Adrenal gland (tissue), 12 donors: ENCODE measurements around the gene C16orf96. TPM values are rescaled to one million over a fixed set of nuclear protein-coding genes. Genes with fewer than 3 reads are reported as not detected.

Experiments used
- DNase-seq, 7 donors: peaks; one replicate each; pipeline ENCODE4 v3.0.0-alpha.2; 2019 to 2020
- H3K27ac ChIP-seq, 5 donors: fragments of 200-600 bp; sonication (generic) in 4 of 5; 1 replicate in 3 of 5; 2 replicates in 2 of 5; pipeline versions ENCODE4 v1.5.1 to v1.8.0; 2016 to 2020; ENCODE audit warnings: mild to moderate bottlenecking in 1 of 5
- H3K27me3 ChIP-seq: fragments of 200-600 bp; 2 replicates; pipeline ENCODE4 v1.8.0; 2021
- H3K36me3 ChIP-seq, 2 donors: fragments of 200-600 bp; replicated peaks in 1 of 2; 1 replicate in 1 of 2; 2 replicates in 1 of 2; pipeline versions ENCODE4 v1.5.1 to v1.8.0; 2018 to 2022
- H3K4me1 ChIP-seq, 2 donors: fragments of 200-600 bp; replicated peaks in 1 of 2; 1 replicate in 1 of 2; 2 replicates in 1 of 2; pipeline versions ENCODE4 v1.5.1 to v1.8.0; 2018 to 2021
- H3K4me3 ChIP-seq, 4 donors: fragments of 200-600 bp; sonication (generic) in 3 of 4; one replicate each; pipeline ENCODE4 v1.5.1; 2016 to 2018
- H3K9me3 ChIP-seq, 3 donors: fragments of 200-600 bp; sonication (generic) in 1 of 3; replicated peaks in 1 of 3; 1 replicate in 2 of 3; 2 replicates in 1 of 3; pipeline versions ENCODE4 v1.5.1 to v1.8.0; 2016 to 2021
- POLR2A ChIP-seq, 2 donors: fragments of 450-650 bp; IDR thresholded peaks; one replicate each; pipeline ENCODE4 v1.6.1; 2017; ENCODE audit warnings: antibody characterized with exemption in 2 of 2, mild to moderate bottlenecking in 2 of 2, moderate library complexity in 1 of 2
- WGBS, 4 donors: extraction: QIAGEN DNeasy Blood & Tissue Kit in 2 of 4; methylation state at CpG; one replicate each; pipeline versions ENCODE4 v1.1.5 to v1.1.7; 2013 to 2017; 5-methylcytosine and 5-hydroxymethylcytosine counted together
- intact Hi-C, 2 donors: fragments of 100-400 bp; cut with DNase I; formaldehyde crosslinking; loops; one replicate each; pipeline versions ENCODE4 v1.14.1 to v1.15.0; 2022 to 2023
- polyA plus RNA-seq, 3 donors: library from polyadenylated mRNA; stranded (reverse); fragments of 200-250 nt in 2 of 3; fragments of 350-450 nt in 1 of 3; fragmentation: Illumina TruSeq in 1 of 3; extraction: RNeasy Lipid Tissue Mini Kit (QIAGEN cat#74804) in 1 of 3; gene quantifications; one replicate each; pipeline ENCODE4 v1.2.3, GENCODE V29; 2013 to 2014
- total RNA-seq, 9 donors: library from RNA; depleted of rRNA in 4 of 9; stranded (reverse); fragments of >200 nt in 4 of 9; fragments of 120-200 nt in 1 of 9; fragmentation: NEBNext Ultra II Directional in 1 of 9; extraction: Animal tissue kit (Norgen Biotek cat#: 25700) in 1 of 9; gene quantifications; one replicate each; pipeline versions ENCODE4 v1.1.0 to v1.2.4, GENCODE V29; 2013 to 2023
- TF ChIP-seq, protein P1 (sequence below), 6 experiments: fragments of 450-650 bp in 4 of 6; fragments of 200-600 bp in 2 of 6; sonication (generic) in 1 of 6; IDR thresholded peaks; 1 replicate in 5 of 6; 2 replicates in 1 of 6; pipeline versions ENCODE4 v1.5.1 to v1.8.0; 2016 to 2021; ENCODE audit warnings: antibody characterized with exemption in 6 of 6, mild to moderate bottlenecking in 2 of 6, moderate library complexity in 1 of 6
- donor health status: healthy with polysubstance abuse.
- donor health status: Bipolar disorder and iron deficiency.
- donor health status: DM: yes; HTN: yes; CAD: no.
- donor health status: DM: no; HTN: no; CAD: no.
- donor health status: DM: no; HTN: no; CAD: no.
- donor health status: DM: yes; HTN: yes; CAD: no.

The C16orf96 gene
- total and polyA plus RNA-seq, 12 donors = 0.07 to 0.61 (median 0.28) TPM; not detected in 1

DNA sequence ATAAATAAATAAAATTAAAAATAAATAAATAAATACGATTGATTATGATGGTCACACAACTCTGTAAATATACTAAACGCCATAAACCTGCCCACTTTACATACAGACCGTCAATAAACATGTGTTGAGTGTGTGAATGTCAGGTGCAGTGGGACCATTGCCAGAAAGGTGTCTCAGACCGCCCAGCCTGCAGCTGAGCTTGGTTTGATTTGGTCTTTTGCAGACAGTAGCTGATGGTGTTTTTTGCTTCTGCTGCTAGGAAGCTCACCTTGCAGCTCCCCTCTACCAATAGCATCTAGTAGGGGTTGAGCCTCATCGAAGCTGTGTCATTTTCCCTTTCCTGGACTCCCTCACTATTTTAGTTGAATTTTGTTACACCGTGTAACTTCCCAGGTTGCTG is 35.1 kb downstream of the C16orf96 start:
- no peaks in the 10 kb centered on the region for H3K27me3 ChIP-seq
- TF ChIP-seq, protein P1, sequence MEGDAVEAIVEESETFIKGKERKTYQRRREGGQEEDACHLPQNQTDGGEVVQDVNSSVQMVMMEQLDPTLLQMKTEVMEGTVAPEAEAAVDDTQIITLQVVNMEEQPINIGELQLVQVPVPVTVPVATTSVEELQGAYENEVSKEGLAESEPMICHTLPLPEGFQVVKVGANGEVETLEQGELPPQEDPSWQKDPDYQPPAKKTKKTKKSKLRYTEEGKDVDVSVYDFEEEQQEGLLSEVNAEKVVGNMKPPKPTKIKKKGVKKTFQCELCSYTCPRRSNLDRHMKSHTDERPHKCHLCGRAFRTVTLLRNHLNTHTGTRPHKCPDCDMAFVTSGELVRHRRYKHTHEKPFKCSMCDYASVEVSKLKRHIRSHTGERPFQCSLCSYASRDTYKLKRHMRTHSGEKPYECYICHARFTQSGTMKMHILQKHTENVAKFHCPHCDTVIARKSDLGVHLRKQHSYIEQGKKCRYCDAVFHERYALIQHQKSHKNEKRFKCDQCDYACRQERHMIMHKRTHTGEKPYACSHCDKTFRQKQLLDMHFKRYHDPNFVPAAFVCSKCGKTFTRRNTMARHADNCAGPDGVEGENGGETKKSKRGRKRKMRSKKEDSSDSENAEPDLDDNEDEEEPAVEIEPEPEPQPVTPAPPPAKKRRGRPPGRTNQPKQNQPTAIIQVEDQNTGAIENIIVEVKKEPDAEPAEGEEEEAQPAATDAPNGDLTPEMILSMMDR (IDR thresholded peaks at IDR 0.05) = no peak
- TF ChIP-seq POLR2A (IDR thresholded peaks at IDR 0.05) = no peak
- no peak overlapping the region for H3K4me3 ChIP-seq
- 75 to 84% (median 78%) methylated on average over 6 of the region's 6 CpGs for WGBS, 4 donors
- H3K27ac ChIP-seq = no peak overlapping the region
- no peaks in the 10 kb centered on the region for H3K36me3 ChIP-seq
- intact Hi-C loops = no loop called here
- H3K4me1 ChIP-seq = no peaks in the 10 kb centered on the region
- no peaks in the 10 kb centered on the region for H3K9me3 ChIP-seq
- no peak for DNase-seq

DNA sequence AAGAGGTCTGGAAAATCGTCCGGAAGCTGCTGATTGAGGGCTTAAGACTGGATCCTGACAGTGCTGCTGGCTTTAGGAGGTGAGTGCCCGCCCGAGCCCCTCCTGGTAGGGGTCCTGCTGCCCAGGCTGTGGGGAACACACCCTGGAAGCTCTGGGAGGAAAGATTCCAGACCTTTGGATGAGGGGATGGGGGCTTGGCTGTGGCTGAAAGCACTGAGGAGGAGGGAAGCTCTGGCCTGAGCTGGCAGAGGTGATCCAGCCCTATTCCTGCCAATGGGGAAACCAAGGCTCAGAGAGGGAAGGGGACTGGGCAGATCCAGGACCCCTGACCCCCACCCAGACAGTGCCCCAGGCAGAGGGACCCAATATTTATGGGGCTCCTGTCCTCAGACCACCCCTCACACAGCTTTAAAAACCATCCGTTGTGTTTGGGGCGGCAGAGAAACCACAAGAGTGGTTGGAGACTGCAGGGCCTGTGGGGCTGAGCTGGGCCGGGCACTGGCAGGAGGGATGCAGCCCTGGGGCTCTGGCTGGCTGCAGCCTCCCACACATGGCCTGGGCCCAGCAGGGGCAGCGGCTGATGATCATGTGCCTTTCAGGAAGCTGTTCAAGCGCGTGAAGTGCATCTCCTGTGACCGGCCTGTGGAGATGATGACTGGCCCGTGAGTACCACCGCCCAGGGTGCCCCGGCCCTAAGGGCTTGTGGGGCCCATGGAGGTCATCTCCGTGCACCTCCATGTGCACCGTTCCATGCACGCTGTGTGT is 35.7 kb downstream of the C16orf96 start:
- TF ChIP-seq POLR2A (IDR thresholded peaks at IDR 0.05) = no peak
- TF ChIP-seq, protein P1 (IDR thresholded peaks at IDR 0.05) = no peak
- Histone ChIP-seq H3K36me3 (no peaks in the 10 kb centered on the region), H3K27me3 (no peaks in the 10 kb centered on the region), H3K27ac (no peak overlapping the region), H3K4me1 (no peaks in the 10 kb centered on the region), H3K9me3 (no peaks in the 10 kb centered on the region), H3K4me3 (no peak overlapping the region)
- 88 to 94% (median 93%) methylated on average over 2 to 17 of the region's 17 CpGs for WGBS, 4 donors
- intact Hi-C loops = no loop called here
- no peak for DNase-seq

DNA sequence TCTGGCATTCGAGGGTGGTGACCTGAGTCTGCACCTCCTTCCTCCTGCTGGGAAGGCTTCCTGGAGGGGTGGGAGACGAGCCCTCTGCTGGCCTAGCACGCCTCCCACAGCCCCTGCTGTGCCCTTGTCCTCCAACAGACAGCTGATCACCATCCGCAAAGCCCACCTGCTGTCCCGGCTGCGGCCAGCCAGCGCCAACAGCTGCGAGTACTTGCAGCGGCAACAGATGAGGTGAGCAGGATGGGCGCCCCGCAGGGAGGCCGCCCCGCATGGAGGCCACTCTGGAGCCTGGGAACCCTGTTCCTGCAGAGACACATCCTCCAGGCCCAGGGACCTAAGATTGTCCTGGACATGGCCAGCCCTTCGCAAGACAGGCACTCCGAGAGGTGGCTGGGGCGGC is 36.9 kb downstream of the C16orf96 start:
- 70 to 76% (median 75%) methylated on average over 13 to 16 of the region's 16 CpGs for WGBS, 4 donors
- Histone ChIP-seq H3K4me1 (no peaks in the 10 kb centered on the region), H3K9me3 (no peaks in the 10 kb centered on the region), H3K4me3 (no peak overlapping the region), H3K27ac (no peak overlapping the region), H3K36me3 (no peaks in the 10 kb centered on the region), H3K27me3 (no peaks in the 10 kb centered on the region)
- intact Hi-C loops = no loop called here
- DNase-seq = no peak
- TF ChIP-seq POLR2A (IDR thresholded peaks at IDR 0.05) = no peak
- TF ChIP-seq, protein P1 (IDR thresholded peaks at IDR 0.05) = no peak

DNA sequence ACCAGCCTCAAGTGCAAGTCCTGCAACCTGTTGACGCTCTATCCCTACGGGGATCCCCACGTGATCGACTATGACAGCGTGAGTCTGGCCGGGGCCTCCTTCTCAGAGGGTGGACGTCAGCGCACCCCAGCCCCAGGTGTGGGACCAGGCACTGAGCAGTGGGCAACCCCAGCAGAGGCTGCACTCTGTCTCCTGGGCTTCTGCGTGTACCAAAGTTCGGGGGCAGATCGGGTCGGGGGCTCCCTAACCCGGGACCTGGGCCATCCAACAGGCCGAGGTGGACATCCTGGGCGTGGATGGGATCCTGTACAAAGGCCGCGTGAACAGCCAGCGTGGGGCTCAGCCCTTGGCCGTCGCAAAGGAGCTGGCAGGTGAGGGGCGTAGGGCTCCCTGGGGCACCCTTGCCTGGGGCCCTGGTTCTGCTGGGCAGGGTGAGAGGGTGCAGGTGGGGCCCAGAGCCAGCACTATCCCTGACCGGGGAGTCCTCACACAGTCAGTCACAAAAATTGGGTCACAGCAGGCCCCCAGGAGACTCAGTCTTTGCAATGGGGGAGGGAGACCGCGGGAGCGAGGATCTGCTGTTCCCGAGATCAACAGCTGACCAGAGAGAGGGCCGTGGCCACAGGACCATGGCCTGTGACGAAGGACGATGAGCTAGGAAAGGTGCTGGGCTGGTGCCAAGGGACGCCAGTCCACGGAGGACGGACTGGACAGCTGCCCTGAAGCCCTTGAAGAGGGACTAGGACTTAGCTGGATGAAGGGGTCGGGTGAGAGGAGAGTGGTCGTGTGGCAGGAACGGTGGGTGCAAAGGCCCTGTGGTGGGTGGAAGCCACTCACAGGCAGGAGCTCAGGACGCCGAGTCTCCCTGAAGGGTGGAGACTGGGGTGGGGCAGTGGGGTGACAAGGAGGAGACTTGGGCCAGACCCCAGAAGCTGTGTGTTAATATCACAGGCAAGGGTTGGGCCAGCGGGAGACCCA is 38.6 kb downstream of the C16orf96 start:
- no peak overlapping the region for H3K4me3 ChIP-seq
- intact Hi-C loops = no loop called here
- 82 to 92% (median 87%) methylated on average over 28 to 38 of the region's 38 CpGs for WGBS, 4 donors
- no peaks in the 10 kb centered on the region for H3K36me3 ChIP-seq
- H3K4me1 ChIP-seq = no peaks in the 10 kb centered on the region
- no peak overlapping the region for H3K27ac ChIP-seq
- no peaks in the 10 kb centered on the region for H3K27me3 ChIP-seq
- TF ChIP-seq POLR2A (IDR thresholded peaks at IDR 0.05) = no peak
- TF ChIP-seq, protein P1 (IDR thresholded peaks at IDR 0.05) = no peak
- H3K9me3 ChIP-seq = no peaks in the 10 kb centered on the region
- DNase-seq = no peak
